ENCODE measurements around the gene NAE1. TPM values are rescaled to one million over a fixed set of nuclear protein-coding genes. Genes with fewer than 3 reads are reported as not detected.
A peak's percentile ranks its signal among the peaks of the same experiment; 100 is the strongest.
"Not testable (repeated sequence)": the region's sequence is repeated elsewhere in the genome, so short reads cannot be mapped to it uniquely, and the experiment has no call there.

NAE1 gene
- 60.6 TPM for total RNA-seq

DNA sequence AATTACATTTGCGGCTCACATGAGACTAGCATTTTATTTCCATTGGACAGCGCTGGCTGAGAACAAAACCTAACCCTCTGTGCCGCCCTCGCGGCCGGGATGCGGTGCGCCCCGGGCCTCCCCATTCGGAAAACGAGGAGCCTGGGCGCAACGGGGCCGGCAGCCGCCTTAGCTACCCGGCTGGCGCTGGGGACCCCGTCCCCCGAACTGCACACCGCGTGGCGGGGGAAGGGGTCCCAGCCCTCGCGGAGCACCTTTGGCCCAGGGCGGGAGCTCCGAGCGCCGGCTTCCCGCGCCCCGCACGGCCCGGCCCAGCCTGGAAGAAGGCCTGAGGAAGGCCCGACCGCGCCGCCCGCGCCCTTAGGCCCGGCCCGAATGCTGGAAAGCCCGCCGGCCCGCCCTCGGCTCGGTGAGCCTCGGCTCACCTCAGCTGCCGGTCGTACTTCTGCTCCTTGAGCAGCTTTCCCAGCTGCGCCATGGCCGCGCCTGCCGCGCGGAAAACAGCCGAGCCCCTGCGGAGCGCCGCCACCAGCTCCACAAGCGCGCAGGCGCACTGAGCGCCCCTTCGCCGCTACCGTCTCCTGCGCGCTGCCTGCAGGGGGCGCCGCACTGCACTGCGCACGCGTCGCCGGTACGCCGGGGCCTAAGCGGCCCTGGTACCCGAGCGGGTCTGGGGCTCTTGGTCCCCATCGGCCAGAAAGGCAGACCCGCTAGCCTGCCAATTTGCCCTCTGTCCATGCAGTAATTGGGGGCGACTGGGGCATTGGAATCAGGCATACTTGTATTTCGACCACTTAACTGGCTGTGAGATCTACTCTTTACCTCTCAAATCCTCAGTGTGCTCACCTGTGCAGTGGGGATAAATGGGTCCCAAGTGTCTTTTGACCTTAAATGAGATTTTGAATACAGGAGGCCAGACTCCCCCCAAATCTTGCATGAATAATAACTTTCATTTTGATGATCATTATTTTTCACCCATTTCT lies at the start of gene NAE1:
Gene NAE1, minus strand, starts transcription at position 555 of the 983 bp plus-strand sequence. Its CDS starts 77 bp downstream, at position 478.
- ATAC-seq = peak; percentile 97
- peak; percentile 91 for DNase-seq (ENCODE audit: low spot score)
- intact Hi-C loops (cut with DNase I) = no loop called here

DNA sequence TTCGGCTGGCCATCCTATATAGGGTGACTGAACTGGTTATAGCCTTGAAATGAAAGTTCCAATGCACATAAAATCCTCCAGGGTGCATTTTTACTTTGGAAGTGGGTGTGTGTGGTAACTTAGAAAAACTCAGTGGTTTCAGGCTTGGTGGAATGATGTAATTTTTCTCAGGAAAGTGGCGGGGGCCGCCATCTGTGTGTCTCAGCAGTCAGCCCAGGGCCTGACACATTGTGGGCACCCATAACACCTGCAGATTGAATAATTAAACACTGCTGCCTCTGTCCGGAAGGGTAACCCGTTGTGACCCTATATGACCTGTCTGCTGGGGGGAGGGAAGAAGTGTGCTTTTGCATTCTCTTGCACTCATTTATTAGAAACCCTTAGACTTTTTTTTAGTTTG lies 47.3 kb upstream of the NAE1 start:
- intact Hi-C loops (cut with DNase I) = no loop called here
- ATAC-seq = no peak
- no peak for DNase-seq (ENCODE audit: low spot score)

DNA sequence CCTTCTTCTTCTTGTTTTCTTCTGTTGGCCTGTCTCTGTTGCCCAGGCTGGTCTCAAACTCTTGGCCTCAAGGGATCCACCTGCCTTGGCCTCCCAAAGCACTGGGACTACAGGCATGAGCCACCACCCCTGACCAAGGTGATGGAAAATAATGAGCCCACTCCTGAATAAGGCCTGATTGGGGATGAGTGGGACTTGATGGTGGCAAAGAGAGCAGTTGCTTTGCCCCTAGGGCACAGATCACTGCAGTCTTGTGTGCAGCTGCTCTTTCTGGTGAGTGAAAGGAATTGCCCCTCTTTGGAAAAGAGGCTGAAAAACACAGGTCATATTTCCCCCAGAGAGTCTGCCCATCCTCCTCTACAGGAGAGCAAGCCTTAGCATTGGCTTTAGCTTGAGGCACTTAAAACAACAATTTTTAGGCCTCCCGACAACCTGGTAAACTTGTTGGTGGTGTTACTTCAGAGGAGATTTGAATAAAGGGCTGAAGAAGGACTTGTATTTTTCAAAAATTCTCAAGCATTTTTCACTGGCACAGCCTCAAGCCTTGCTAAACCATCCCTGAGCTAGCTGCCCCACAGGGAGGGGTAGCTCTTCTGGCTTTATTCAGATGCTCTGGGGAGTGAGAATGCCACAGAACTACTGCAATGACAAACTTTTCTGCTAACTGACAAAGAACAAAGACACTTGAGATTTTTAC lies 43.5 kb upstream of the NAE1 start:
- intact Hi-C loops (cut with DNase I) = no loop called here
- no peak for DNase-seq (ENCODE audit: low spot score)
- no peak for ATAC-seq

DNA sequence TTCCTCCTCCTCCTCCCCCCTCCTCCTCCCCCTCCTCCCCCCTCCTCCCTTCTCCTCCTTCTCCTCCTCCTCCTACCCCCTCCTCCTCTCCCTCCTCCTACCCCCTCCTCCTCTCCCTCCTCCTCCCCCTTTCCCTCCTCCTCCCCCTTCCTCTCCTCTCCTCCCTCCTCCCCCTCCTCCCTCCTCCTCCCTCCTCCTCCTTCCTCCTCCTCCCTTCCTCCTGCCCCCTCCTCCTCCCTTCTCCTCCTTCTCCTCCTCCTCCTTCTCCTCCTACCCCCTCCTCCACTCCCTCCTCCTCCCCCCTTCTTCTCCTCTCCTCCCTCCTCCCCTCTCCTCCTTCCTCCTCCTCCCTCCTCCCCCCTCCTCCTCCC lies 42.9 kb upstream of the NAE1 start:
- intact Hi-C loops (cut with DNase I) = no loop called here
- ATAC-seq (no peak), DNase-seq (ENCODE audit: low spot score) (no peak)

DNA sequence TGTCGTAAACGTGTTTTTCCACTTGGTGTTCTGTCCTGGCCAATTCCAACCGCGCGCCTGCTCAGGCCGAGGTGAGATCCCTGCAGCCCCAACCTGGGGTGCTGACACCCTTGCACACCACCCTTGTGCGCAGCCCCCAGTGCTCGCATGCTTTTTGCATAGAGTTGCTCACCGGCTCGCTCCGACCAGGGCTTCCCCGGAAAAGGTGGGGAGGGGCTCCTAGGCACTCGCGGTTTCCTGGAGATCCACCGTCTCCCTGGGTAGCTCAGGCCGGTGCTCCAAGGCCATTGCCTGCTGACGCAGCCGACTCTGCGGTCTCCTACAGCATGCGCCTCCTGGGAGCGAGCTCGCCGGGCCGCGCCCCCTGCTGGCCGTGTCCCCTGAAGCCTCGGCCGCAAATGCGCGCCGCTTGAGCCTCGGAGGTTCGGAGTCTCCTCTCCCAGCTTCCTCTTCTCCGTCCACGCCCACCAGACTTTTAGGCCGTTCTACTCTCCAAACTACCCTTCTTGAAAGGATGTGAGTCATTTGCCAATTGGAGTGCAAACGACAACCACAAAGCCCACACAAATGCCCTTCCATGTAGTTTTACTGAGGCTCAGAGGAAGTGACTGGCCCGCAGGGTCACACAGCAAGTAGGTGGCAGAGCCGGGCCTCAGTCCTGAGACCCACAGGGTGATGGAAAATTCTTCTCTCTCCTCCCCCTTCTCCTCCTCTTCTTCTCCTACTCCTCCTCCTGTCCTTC lies 42.3 kb upstream of the NAE1 start:
- peak; percentile 94 for ATAC-seq
- intact Hi-C loops (cut with DNase I) = no loop called here
- DNase-seq (ENCODE audit: low spot score) = peak; percentile 94

DNA sequence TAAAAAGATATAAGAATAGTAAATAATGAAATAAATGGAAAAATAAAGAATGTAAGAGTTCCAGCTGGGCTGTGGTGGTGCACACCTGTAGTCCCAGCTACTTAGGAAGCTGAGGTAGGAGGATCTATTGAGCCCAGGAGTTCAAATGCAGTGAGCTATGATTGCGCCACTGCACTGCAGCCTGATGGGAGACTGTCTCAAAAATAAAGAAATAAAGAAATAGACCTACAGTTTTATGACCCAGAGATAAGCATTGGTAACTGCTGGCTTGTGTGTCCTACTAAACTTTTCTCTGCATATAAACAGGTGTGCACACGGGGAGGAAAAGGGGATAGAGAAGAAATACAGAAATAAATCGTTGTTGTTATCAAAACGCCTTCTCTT lies 41.8 kb upstream of the NAE1 start:
- ATAC-seq (no peak), DNase-seq (ENCODE audit: low spot score) (no peak)
- intact Hi-C loops (cut with DNase I) = no loop called here

DNA sequence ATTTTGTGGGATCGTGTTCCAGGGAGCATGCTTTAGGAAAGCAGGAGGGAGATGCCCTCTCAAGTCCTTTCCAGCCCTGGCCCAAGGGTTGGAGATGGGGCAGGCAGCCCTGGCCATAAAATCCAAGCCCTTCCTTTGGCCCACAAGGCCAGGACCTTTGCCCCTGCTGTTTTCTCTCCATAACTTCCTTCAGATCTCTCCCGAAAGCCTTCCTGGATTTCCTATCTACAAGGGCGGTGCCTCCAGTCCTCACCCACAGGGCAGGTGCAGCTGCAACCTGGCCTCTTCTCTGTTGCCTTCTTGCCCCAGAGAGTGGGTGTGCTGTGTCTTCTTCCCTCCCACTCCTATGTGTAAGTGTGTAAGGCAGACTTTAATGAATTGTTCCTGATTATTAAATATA lies 41.1 kb upstream of the NAE1 start:
- intact Hi-C loops (cut with DNase I) = no loop called here
- ATAC-seq (no peak), DNase-seq (ENCODE audit: low spot score) (no peak)

DNA sequence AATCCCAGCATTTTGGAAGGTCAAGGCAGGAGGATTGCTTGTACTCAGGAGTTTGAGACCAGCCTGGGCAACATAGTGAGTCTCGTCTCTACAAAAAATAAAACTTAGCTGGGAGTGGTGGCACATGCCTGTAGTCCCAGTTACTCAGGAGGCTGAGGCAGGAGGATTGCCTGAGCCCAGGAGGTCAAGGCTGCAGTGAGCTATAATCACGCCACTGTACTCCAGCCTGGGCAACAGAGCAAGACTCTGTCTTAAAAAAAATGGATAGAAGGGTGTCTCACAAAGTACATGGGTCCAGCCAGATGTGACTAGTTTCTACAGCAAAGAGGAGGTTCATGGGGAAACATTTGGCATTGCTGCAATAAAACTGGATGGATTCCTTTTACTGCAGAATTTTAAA lies 40.6 kb upstream of the NAE1 start:
- intact Hi-C loops (cut with DNase I); DNase-seq (ENCODE audit: low spot score); ATAC-seq: not testable (repeated sequence)

DNA sequence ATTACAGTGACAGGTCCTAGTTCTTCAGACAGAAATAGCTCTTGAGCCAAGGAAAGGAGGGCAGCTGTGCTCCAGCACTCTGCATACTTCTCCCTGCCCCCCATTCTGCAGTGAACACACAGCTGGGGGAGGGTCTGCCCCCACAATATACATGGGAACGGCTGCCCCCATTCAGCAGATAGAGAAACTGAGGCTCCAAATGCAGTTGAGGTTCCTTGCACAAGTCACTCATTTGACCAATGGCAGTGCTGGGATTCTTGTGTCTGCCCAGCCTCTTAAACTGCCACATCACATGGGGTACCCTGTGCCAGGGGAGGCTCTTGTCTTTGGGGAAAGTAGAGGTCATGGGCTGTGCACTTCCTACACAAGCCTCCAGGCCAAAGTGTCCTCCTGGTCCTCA lies 38.6 kb upstream of the NAE1 start:
- ATAC-seq = no peak
- no peak for DNase-seq (ENCODE audit: low spot score)
- intact Hi-C loops (cut with DNase I) = loop anchor here (10.0 kb wide), 1 partner anchor 145 kb away; no protein-coding TSS in a partner anchor

DNA sequence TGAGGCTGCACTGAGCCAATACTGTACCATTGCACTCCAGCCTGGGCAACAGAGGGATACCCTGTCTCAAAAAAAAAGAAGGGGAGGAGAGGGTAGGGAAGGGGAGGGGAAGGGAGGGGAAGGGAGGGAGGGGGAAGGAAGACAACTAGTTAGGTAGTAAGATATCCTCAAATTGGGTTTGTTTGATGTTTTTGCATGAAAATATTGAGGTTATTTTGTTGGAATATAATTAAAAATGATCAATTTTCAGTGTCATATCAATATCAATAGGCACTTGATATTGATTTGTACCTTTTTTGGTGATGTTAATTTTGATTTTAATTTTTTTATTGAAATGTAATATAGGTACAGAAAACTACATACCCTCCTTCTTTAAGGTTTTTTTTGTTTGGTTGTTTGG lies 32.9 kb upstream of the NAE1 start:
- no peak for ATAC-seq
- no peak for DNase-seq (ENCODE audit: low spot score)
- intact Hi-C loops (cut with DNase I) = loop anchor here (10.0 kb wide), 1 partner anchor 139 kb away; no protein-coding TSS in a partner anchor

DNA sequence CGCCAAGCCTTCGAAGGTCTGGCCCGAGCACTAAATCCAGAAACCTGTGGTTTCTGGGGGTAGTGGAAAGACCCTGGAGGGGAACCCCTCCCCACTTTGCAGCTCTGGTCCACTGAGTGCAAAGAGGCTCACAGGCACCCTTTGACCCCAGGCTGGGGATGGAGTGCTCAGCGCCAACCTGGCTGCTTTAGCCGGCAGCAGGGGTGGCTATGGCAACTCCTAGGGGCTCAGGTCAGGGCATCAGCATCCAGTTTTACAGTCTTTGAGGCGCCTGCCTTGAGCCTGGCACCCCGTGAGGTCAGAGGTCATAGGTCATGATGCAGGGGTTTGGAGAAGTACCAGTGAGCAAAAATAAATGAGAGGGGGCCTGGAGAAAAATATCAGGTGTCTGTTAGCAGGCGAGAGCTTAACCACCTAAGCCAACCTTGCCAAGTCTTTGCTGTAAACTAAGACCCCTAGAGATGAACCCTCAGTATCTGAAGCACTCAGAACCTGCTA lies 31.3 kb upstream of the NAE1 start:
- intact Hi-C loops (cut with DNase I) = loop anchor here (10.0 kb wide), 1 partner anchor 137 kb away; no protein-coding TSS in a partner anchor
- ATAC-seq (no peak), DNase-seq (ENCODE audit: low spot score) (no peak)

DNA sequence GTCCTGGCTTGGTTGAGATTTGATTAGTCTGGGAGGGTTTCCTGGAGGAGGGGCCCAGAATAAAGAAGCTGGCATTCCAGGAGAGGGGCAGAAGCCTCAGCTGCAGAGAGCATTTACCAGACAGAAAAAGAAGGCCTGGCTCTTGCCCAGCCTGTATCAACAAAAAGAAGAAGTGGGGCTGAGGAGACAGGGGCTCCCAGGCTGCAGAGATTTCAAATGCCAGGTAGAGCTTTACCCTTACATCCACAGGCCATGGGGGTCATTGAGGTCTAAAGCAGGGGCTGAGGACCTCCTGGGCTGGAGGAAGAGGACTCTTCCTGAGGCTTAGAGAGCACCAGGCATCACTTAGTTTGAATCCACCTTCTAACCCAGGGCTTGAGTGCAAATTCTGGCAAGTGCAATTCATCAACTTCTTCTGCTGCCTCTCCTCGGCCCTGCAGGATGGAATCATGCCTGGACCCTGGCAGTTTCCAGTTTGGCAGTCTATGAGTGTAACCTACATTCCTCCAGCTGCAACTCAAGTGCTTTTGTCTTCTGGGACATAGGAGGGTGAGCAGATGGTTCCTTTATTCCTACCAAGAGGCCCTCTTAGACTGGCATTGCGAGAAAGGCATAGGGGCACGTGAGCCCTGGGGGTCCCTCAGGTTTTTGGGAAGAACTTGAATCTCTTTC lies 28.8 kb upstream of the NAE1 start:
- intact Hi-C loops (cut with DNase I) = loop anchor here (10.0 kb wide), 1 partner anchor 135 kb away; no protein-coding TSS in a partner anchor
- ATAC-seq = no peak
- DNase-seq (ENCODE audit: low spot score) = no peak

DNA sequence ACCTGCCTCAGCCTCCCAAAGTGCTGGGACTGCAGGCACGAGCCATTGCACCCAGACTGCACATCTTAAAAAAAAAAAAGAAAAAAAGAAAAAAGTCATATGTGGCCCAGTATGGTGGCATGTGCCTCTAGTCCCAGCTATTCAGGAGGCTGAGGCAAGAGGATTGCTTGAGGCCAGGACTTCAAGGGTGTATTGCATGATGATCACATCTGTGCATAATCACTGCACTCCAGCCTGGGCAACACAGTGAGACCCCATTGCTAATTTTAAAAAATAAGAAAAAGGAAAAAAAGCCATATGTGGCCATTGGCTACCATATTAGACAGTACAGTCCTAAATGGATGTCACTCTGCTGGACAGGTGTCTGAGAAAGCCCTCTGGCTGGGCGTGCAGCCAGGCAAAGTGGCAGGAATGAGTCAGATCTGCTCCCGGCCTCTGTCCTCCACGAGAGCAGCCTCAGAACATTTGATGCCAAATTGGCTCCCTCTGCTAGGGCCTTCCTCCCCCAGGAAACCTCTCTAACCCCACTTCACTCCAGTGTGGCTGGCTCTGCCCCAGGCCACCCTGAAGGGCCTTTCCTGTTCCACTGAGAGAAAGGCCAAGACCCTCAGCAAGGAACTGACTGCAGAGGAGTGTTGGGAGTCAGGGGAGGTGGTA lies 28.1 kb upstream of the NAE1 start:
- DNase-seq (ENCODE audit: low spot score) (no peak), ATAC-seq (no peak)
- intact Hi-C loops (cut with DNase I) = no loop called here

DNA sequence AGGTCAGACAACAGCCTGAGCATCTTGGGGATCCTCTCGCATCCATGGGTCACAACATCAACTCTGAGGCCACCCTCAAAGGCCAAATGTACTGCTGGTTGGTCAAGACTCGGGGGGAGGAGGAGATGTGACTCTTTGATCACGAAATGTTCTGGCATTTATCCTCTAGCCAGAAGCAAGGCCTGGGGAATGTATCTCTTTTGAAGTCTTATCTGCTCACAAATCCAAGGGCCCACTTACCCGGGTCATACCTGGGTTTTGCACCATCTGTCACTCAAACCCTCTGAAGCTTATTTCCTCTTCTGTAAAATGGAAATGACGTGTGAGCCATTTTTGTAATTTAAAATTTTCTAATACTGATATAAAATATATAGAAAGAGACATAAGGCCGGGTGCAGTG lies 26.7 kb upstream of the NAE1 start:
- intact Hi-C loops (cut with DNase I) = no loop called here
- no peak for ATAC-seq
- DNase-seq (ENCODE audit: low spot score) = no peak

DNA sequence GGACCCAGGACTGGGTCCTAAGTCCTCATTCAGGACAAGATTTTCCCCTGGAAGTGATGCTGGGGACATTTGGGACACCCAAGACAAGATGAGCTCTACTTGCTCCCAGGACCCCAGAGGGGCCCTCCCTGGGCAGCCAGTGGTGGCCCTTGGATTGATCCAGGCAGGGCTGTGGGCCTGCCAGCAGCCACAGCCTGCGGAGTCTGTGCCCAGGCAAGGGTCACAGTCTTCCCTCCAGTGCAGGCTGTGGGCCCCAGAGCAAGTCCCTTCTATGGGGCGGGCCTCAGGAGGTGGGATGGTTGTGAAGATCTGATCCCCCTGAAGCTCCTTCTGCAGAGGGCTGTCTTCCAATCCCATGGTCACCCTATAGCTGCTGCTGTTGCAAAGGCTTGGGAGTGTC lies 26.0 kb upstream of the NAE1 start:
- intact Hi-C loops (cut with DNase I) = no loop called here
- no peak for DNase-seq (ENCODE audit: low spot score)

DNA sequence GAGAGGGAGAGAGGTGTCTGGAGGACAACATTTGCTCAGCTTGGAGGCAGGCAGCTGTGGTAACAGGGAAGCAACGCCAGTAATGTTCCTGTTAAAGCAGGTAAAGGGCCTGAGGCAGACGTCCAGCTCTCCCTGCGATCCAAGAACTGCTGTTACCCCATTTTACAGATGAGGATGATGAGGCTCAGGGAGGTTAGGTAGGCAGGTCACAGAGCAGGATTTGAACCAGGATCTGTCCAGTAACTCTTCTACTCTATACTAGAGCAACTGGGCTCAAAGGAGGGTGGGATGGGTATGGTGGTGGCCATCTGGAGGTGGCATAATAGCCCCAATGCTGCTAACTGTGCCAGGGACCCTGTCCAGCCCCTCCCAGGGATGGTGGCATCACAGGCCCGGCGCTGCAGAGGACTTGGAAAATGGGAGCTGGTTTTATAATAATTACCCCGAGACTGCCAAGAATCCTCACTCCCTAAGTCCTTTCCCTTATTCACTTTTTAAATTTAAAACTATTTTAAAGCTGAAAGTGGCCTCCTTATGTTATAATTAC lies 25.5 kb upstream of the NAE1 start:
- DNase-seq (ENCODE audit: low spot score) (no peak), ATAC-seq (no peak)
- intact Hi-C loops (cut with DNase I) = no loop called here

More for the DNA sequence above, 26.0 kb upstream of the NAE1 start:
- ATAC-seq = no peak

DNA sequence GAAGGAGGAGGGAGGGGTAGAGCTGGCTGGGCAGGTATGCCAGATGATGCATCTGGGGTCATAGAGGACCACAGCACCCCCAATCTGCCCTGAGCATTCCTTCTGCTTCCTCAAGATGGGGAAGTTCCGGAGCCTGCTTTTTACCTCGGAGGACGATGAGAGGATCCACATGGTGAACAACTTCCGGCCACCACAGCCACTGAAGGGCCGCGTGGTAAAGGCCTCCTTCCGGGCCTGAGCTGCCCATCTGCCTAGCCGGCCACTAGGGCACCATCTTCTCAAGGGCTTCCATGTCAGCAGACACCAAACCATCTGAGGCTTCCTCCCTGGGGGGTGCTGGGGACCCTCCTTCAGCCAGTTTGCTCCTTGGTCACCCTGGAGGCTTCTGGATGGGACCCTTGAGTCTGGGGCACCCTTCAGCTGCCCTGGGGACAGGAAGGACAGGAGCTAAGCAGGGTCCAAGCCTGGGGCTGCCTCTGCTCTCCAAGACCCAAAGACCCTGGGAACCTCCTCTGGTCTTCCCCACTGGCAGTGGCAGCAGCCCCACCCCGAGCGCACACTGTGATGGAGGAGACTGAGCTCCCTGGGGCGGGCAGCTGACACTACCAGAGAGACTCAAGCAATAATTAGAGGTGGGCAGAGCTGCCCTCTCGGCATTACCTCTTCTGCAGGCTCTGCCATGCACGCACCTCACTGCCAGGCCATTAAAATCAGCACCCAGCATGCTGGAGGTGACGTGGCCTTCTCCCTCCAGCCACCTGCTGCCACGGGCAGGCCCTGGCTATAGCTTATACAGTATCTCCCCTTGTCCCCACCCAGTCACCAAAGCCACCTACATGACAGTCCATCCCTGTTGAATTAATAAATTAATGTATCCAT lies 22.7 kb upstream of the NAE1 start:
- no peak for ATAC-seq
- intact Hi-C loops (cut with DNase I) = no loop called here
- no peak for DNase-seq (ENCODE audit: low spot score)

Data from sciatic nerve (tissue), 2 donors.